Heart right ventricle (tissue), 16 donors: ENCODE measurements around the gene HCFC1R1. TPM values are rescaled to one million over a fixed set of nuclear protein-coding genes. Genes with fewer than 3 reads are reported as not detected.
A peak's percentile ranks its signal among the peaks of the same experiment; 100 is the strongest.

Experiments used
- ATAC-seq, 8 donors: fragments of 200-7000 bp; cut with Tn5 transposase; one replicate each; pipeline ENCODE4 v1.9.1; 2020; ENCODE audit warnings: mild to moderate bottlenecking in 8 of 8, moderate library complexity in 8 of 8, moderate number of reproducible peaks in 1 of 8
- DNase-seq, 2 donors: peaks; one replicate each; pipeline ENCODE4 v3.0.0-alpha.2; 2020
- H3K27ac ChIP-seq, 10 donors: fragments of 200-600 bp; sonication (generic) in 2 of 10; one replicate each; pipeline versions ENCODE4 v1.5.0 to v1.8.0; 2020 to 2022; ENCODE audit warnings: mild to moderate bottlenecking in 3 of 10
- H3K27me3 ChIP-seq, 7 donors: fragments of 200-600 bp; one replicate each; pipeline ENCODE4 v1.8.0; 2021 to 2022; ENCODE audit warnings: mild to moderate bottlenecking in 2 of 7
- H3K36me3 ChIP-seq, 9 donors: fragments of 200-600 bp; sonication (generic) in 1 of 9; one replicate each; pipeline versions ENCODE4 v1.5.0 to v1.8.0; 2020 to 2022; ENCODE audit warnings: mild to moderate bottlenecking in 2 of 9
- H3K4me1 ChIP-seq, 9 donors: fragments of 200-600 bp; sonication (generic) in 1 of 9; one replicate each; pipeline versions ENCODE4 v1.5.0 to v1.8.0; 2020 to 2022; ENCODE audit warnings: mild to moderate bottlenecking in 4 of 9
- H3K4me3 ChIP-seq, 10 donors: fragments of 200-600 bp; sonication (generic) in 2 of 10; one replicate each; pipeline versions ENCODE4 v1.5.0 to v1.8.0; 2020 to 2022; ENCODE audit warnings: mild to moderate bottlenecking in 7 of 10, moderate library complexity in 2 of 10
- H3K9me3 ChIP-seq, 11 donors: fragments of 200-600 bp in 10 of 11; sonication (generic) in 2 of 11; one replicate each; pipeline versions ENCODE4 v1.5.0 to v1.8.0; 2013 to 2022; ENCODE audit warnings: mild to moderate bottlenecking in 2 of 11, control low read depth in 1 of 11, moderate library complexity in 1 of 11
- WGBS, 2 donors: extraction: QIAGEN DNeasy Blood & Tissue Kit; methylation state at CpG; one replicate each; pipeline ENCODE4 v1.1.7; 2013; ENCODE audit warnings: inconsistent platforms in 1 of 2; 5-methylcytosine and 5-hydroxymethylcytosine counted together
- intact Hi-C, 10 donors: fragments of 100-400 bp; cut with DNase I; formaldehyde crosslinking; loops; one replicate each; pipeline versions ENCODE4 v1.11.1 to v1.14.2; 2022
- polyA plus RNA-seq, 2 donors: library from polyadenylated mRNA; stranded (reverse); fragments of 200-250 nt; gene quantifications; one replicate each; pipeline ENCODE4 v1.2.3, GENCODE V29; 2013
- total RNA-seq, 10 donors: library from RNA; stranded (reverse); fragmentation: NEBNext Ultra II Directional in 3 of 10; extraction: Animal tissue kit (Norgen Biotek cat#: 25700) in 3 of 10; gene quantifications; one replicate each; pipeline versions ENCODE4 v1.2.1 to v1.2.4, GENCODE V29; 2021 to 2023
- TF ChIP-seq, protein P1 (sequence below), 9 donors: fragments of 200-600 bp; sonication (generic) in 2 of 9; IDR thresholded peaks; one replicate each; pipeline versions ENCODE4 v1.5.0 to v1.8.0; 2021 to 2022; ENCODE audit warnings: antibody characterized with exemption in 9 of 9, mild to moderate bottlenecking in 5 of 9, moderate library complexity in 1 of 9
- donor health status: Arrhythmogenic right ventricular cardiomyopathy.
- donor health status: ischemic (EF 13 %, LVEDD 7.1; RV severe dilation, severe dysfunction).
- donor health status: healthy with polysubstance abuse.
- donor health status: DM: no; HTN: yes; CAD: no.
- donor health status: DM: no; HTN: no; CAD: no.
- donor health status: ischemic (EF 25% LVEDD 6.9; RV normal size, moderate dysfunction).
- donor health status: ischemic (EF 25% LVEDD 5.7; RV mildly dilated, moderate dysfunction).
- donor health status: healthy.
- donor health status: DM: yes; HTN: yes; CAD: no.
- donor health status: Ischemic cardiomyopathy.
- donor health status: ischemic (EF 35%, LVEDD 5.7; RV mildly dilated, moderate dysfunction).
- donor health status: nonischemic (EF 11% LVEDD 7.7; RV severe dilation, severe dysfunction).
- donor health status: DM: yes; HTN: yes; CAD: no.
- donor health status: PGD.
- donor health status: ischemic (EF 29% LVEDD 5.4; RV normal size, mild dysfunction).
- donor health status: nonischemic (EF 23%, LVEDD 6.1; RV moderate dilation, normal function).

Gene HCFC1R1
- total and polyA plus RNA-seq, 12 donors, result 41.8 to 370 (median 57.2) TPM

DNA sequence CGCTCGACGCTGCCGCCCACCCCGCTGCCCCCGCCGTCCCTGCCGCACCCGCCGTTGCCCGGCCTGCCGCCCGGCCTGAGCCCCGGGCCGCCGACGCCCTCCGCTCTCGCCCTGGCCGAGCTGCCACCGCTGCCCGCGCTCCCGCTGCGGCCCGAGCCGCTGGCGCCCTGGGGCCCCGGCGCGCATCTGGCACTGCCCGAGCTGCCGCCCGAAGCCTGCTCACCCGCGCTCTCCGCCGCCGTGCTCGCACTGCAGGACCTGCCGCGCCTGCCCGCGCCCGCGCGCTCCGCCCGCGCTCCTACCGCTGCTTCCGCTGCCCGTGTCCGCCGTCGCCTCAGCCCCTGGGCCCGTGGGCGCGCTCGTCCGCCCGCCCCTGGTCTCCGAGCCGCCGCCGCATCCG lies 19.4 kb downstream of the HCFC1R1 start:
- intact Hi-C loops, result no loop called here
- H3K36me3 ChIP-seq, result peaks cover 0 to 4% (median 0%) of the 10 kb centered on the region in 9 donors
- no peak overlapping the region for H3K27ac ChIP-seq
- TF ChIP-seq, protein P1, sequence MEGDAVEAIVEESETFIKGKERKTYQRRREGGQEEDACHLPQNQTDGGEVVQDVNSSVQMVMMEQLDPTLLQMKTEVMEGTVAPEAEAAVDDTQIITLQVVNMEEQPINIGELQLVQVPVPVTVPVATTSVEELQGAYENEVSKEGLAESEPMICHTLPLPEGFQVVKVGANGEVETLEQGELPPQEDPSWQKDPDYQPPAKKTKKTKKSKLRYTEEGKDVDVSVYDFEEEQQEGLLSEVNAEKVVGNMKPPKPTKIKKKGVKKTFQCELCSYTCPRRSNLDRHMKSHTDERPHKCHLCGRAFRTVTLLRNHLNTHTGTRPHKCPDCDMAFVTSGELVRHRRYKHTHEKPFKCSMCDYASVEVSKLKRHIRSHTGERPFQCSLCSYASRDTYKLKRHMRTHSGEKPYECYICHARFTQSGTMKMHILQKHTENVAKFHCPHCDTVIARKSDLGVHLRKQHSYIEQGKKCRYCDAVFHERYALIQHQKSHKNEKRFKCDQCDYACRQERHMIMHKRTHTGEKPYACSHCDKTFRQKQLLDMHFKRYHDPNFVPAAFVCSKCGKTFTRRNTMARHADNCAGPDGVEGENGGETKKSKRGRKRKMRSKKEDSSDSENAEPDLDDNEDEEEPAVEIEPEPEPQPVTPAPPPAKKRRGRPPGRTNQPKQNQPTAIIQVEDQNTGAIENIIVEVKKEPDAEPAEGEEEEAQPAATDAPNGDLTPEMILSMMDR (IDR thresholded peaks at IDR 0.05), result no peak
- H3K4me3 ChIP-seq, result peak overlapping the region in 3 of 10 donors; percentile 27 to 36 (median 28)
- ATAC-seq, result no peak
- peaks cover 0 to 65% (median 50%) of the 10 kb centered on the region in 7 donors for H3K27me3 ChIP-seq
- peaks cover 0 to 34% (median 9%) of the 10 kb centered on the region in 9 donors for H3K4me1 ChIP-seq
- no peaks in the 10 kb centered on the region for H3K9me3 ChIP-seq
- WGBS, 2 donors, result 0 to 1% methylated on average over 40 to 53 of the region's 67 CpGs
- DNase-seq, result no peak

DNA sequence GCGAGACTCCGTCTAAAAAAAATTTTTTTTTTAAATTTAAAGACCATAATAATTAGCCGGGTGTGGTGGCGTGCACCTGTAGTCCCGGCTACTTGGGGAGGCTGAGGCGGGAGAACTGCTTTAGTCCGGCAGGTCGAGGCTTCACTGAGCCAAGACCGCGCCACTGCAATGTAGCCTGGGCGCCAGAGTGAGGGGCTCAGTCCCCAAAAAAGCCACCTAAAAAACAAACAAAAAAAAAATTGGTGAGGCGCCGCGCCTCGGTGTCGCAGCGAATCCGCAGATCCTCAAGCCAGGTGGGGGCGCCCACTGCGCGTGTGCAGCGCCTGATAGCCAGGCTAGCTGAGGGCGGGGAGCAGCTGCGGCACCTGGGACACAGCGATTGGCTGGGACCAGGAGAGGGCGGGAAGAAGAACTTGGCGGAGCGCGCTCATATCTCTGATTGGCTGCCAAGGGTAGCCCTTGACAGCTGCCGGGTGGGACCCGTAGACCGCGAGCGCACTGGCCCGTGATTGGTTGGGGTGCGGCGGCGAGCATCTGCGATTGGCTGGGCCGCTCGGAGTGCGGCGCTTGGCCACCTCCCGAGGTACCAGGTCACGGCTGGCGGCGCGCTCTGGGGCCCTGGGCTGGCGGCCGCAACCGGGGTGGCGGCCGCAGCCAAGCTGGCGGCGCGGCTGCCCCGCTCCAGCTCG lies 20.0 kb downstream of the HCFC1R1 start:
- TF ChIP-seq, protein P1 (IDR thresholded peaks at IDR 0.05), result peak; percentile 9 to 75 (median 59)
- 8% methylated on average over 50 to 58 of the region's 58 CpGs for WGBS, 2 donors
- intact Hi-C loops, result no loop called here
- Histone ChIP-seq H3K36me3 (peaks cover 0 to 4% (median 0%) of the 10 kb centered on the region in 9 donors), H3K9me3 (no peaks in the 10 kb centered on the region), H3K4me3 (peak overlapping the region in 6 of 10 donors; percentile 8 to 36 (median 24)), H3K27ac (no peak overlapping the region), H3K4me1 (peaks cover 0 to 33% (median 9%) of the 10 kb centered on the region in 9 donors), H3K27me3 (peaks cover 0 to 62% (median 44%) of the 10 kb centered on the region in 7 donors)
- ATAC-seq (peak; percentile 97 to 100 (median 99)), DNase-seq (peak; percentile 94 to 95)

DNA sequence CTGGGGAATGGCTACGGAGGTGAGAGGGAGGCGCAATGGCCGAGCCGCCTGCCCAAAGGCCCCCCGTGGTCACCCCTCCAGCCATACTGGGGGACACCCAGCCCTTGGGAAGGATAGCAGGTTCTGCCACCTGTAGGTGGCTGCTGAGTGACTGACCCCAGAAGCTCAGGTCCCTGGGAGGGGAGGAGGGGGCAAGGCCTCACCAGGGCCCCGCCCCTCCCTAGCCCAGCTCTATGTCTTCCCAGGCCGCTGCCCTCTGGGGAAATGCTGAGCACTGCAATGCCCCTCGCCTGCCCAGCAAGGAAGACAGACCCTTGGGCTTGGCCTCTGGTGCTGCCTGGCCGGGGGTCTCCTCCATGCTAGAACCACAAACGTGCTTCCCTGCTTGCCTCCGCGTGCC lies 22.4 kb downstream of the HCFC1R1 start:
- H3K27ac ChIP-seq, result no peak overlapping the region
- no peaks in the 10 kb centered on the region for H3K36me3 ChIP-seq
- no peaks in the 10 kb centered on the region for H3K9me3 ChIP-seq
- ATAC-seq, result no peak
- TF ChIP-seq, protein P1 (IDR thresholded peaks at IDR 0.05), result no peak
- WGBS, 2 donors, result 69 to 78% methylated on average over 12 of the region's 12 CpGs
- H3K4me1 ChIP-seq, result peaks cover 0 to 12% (median 9%) of the 10 kb centered on the region in 9 donors
- H3K27me3 ChIP-seq, result peaks cover 0 to 48% (median 21%) of the 10 kb centered on the region in 7 donors
- DNase-seq, result no peak
- intact Hi-C loops, result no loop called here
- H3K4me3 ChIP-seq, result no peak overlapping the region

DNA sequence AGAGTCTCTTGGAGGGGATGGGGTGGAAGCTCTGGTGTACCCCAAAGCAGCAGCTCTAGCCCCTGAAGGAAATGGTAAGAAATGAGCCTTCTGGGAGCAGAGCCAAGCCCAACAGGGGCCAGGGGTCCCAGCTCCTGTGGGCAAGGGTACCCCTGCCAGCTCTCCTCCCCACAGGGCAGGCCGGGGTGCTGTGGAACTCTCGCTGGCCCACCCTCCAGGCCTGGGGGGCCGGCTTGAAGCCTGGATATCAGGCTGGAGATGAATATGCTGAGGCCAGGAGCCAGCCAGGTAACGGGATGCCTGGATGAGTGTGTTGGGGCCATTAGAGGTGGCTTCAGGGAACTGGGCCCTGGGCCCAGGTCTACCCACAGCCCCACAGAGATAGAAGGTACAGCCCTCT lies 23.2 kb downstream of the HCFC1R1 start:
- no peak for ATAC-seq
- Histone ChIP-seq H3K9me3 (no peaks in the 10 kb centered on the region), H3K4me3 (no peak overlapping the region), H3K27ac (no peak overlapping the region), H3K27me3 (peaks cover 0 to 40% (median 13%) of the 10 kb centered on the region in 7 donors), H3K36me3 (no peaks in the 10 kb centered on the region), H3K4me1 (peaks cover 0 to 12% (median 8%) of the 10 kb centered on the region in 9 donors)
- DNase-seq, result no peak
- intact Hi-C loops, result no loop called here
- TF ChIP-seq, protein P1 (IDR thresholded peaks at IDR 0.05), result no peak
- WGBS, 2 donors, result 88 to 91% methylated on average over 4 of the region's 4 CpGs
